Measurements from ENCODE around the gene SAFB. TPM values are rescaled to one million over a fixed set of nuclear protein-coding genes. Genes with fewer than 3 reads are reported as not detected.

Gene SAFB
- total and polyA plus RNA-seq, 8 donors: 63.7 to 206 (median 165) TPM

- TF ChIP-seq, protein P1, sequence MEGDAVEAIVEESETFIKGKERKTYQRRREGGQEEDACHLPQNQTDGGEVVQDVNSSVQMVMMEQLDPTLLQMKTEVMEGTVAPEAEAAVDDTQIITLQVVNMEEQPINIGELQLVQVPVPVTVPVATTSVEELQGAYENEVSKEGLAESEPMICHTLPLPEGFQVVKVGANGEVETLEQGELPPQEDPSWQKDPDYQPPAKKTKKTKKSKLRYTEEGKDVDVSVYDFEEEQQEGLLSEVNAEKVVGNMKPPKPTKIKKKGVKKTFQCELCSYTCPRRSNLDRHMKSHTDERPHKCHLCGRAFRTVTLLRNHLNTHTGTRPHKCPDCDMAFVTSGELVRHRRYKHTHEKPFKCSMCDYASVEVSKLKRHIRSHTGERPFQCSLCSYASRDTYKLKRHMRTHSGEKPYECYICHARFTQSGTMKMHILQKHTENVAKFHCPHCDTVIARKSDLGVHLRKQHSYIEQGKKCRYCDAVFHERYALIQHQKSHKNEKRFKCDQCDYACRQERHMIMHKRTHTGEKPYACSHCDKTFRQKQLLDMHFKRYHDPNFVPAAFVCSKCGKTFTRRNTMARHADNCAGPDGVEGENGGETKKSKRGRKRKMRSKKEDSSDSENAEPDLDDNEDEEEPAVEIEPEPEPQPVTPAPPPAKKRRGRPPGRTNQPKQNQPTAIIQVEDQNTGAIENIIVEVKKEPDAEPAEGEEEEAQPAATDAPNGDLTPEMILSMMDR (IDR thresholded peaks at IDR 0.05): no peak
- Histone ChIP-seq H3K27ac (no peak overlapping the region), H3K27me3 (no peaks in the 10 kb centered on the region), H3K4me3 (peak overlapping the region in 1 of 2 donors; percentile 99), H3K4me1 (peaks cover 42 to 79% of the 10 kb centered on the region in 2 donors), H3K36me3 (peaks cover 0 to 59% of the 10 kb centered on the region in 2 donors), H3K9me3 (no peaks in the 10 kb centered on the region)
- ATAC-seq (no peak), DNase-seq (no peak)
- intact Hi-C loops (cut with DNase I): no loop called here
Measured at GRCh38 chr19:5625641-5626040, 2.8 kb downstream of the SAFB start.

DNA sequence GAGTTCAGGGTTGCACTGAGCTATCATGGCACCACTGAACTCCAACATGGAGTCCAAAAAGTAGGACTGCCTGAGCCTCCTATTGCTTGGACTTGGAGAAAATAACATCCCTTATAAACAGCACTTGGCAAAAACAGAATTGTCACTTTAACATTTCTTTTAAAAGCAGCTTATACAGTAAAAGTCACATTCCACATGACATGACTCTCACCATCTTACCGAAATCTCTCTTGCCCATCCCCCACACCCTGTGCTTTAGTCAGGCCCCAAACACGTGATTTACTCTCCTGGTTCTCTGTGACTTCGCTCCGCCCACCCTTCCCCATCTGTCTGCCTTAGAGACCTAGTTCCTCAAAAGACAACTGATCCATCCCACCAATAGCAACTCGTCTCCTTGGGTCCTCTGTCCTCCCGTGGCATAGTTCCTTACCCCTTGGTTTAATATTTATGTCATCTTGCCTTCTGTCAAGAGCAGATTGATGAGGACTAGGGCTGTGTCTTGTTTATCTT, 4.6 kb downstream of the SAFB start:
- peaks cover 0 to 59% of the 10 kb centered on the region in 2 donors for H3K36me3 ChIP-seq
- ATAC-seq (peak; percentile 4), DNase-seq (peak in 2 of 4 donors; percentile 78 to 84)
- no peaks in the 10 kb centered on the region for H3K9me3 ChIP-seq
- TF ChIP-seq, protein P1 (IDR thresholded peaks at IDR 0.05): no peak
- intact Hi-C loops (cut with DNase I): no loop called here
- H3K27me3 ChIP-seq: no peaks in the 10 kb centered on the region
- H3K4me3 ChIP-seq: peak overlapping the region in 1 of 2 donors; percentile 2
- peak overlapping the region in 1 of 2 donors; percentile 64 for H3K27ac ChIP-seq
- H3K4me1 ChIP-seq: peaks cover 47 to 86% of the 10 kb centered on the region in 2 donors

DNA sequence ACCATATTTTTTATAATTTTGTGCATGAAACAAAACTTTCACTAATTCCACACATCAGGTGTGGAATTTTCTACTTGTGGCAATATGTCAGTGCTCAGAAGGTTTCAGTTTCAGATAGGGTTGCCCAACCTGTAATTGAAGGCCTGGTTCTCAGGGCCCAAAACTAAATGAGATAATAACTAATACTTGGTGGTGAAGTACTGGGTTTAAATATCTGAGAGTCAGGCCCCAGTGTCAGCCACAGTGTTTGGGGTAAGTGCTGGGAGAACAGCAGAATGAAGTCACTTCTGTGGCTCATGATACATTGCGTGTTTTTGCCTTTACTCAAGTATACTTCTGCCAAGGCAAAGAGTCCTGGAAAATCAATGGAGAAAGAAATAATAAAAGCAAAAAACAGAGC, 5.6 kb downstream of the SAFB start:
- H3K4me1 ChIP-seq: peaks cover 54 to 95% of the 10 kb centered on the region in 2 donors
- ATAC-seq (peak; percentile 7), DNase-seq (no peak)
- H3K4me3 ChIP-seq: no peak overlapping the region
- TF ChIP-seq, protein P1 (IDR thresholded peaks at IDR 0.05): no peak
- peak overlapping the region; percentile 0 to 64 for H3K27ac ChIP-seq
- H3K36me3 ChIP-seq: peaks cover 0 to 63% of the 10 kb centered on the region in 2 donors
- intact Hi-C loops (cut with DNase I): no loop called here
- no peaks in the 10 kb centered on the region for H3K9me3 ChIP-seq
- H3K27me3 ChIP-seq: no peaks in the 10 kb centered on the region

DNA sequence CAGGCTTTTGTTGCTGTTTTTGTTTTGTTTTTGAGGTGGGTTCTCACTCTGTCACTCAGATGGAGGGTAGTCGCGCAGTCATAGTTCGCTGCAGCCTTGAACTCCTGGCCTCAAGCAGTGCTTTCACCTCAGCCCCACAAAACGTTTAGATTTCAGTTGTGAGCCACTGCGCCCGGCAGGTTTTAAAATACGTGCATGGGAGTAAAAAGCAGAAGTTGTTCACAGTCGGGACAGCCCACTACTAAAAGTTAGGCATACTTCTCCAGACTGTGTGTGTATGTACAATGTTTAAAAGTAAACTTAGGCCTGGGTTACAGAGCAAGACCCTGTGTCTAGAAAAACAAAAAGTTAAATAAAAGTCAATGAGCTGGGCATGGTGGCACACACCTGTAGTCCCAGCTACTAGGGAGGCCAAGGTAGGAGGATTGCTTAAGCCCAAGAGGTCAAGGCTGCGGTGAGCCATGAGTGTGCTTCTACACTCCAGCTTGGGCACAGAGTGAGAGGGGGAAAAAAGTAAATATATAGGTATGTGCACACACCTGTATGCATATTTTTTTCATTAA, 6.1 kb downstream of the SAFB start:
- peak overlapping the region; percentile 0 to 64 for H3K27ac ChIP-seq
- ATAC-seq: peak; percentile 12
- no peaks in the 10 kb centered on the region for H3K27me3 ChIP-seq
- intact Hi-C loops (cut with DNase I): no loop called here
- H3K9me3 ChIP-seq: no peaks in the 10 kb centered on the region
- peaks cover 54 to 95% of the 10 kb centered on the region in 2 donors for H3K4me1 ChIP-seq
- H3K4me3 ChIP-seq: no peak overlapping the region
- H3K36me3 ChIP-seq: peaks cover 0 to 63% of the 10 kb centered on the region in 2 donors
- DNase-seq: no peak
- TF ChIP-seq, protein P1 (IDR thresholded peaks at IDR 0.05): no peak

DNA sequence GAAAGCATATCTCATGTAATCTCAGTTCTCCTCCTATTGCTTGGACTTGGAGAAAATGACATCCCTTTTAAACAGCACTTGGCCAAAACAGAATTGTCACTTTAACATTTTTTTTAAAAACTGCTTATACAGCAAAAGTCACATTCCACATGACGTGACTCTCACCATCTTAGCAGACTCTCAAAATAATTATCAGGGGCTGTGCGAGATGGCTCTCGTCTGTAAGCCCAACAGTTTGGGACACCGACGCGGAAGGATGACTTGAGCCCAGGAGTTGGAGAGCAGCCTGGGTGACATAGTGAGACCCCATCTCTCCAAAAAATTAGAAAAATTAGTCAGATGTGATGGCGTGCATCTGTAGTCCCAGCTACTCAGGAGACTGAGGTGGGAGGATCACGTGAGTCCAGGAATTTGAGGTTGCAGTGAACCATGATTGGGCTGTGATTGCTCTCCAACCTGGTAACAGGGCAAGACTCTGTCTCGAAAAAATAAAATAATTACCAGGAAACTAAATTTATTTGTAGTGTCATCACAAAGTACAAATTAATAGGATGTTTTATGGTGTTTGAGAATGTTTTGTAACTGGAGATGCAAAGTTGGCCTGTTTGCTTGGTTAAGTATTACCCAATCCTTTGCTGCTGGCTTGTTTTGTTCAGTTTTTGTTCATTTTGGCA, 8.8 kb downstream of the SAFB start:
- Histone ChIP-seq H3K4me1 (peaks cover 34 to 91% of the 10 kb centered on the region in 2 donors), H3K4me3 (no peak overlapping the region), H3K36me3 (peaks cover 0 to 47% of the 10 kb centered on the region in 2 donors), H3K27ac (peak overlapping the region in 1 of 2 donors; percentile 49), H3K9me3 (no peaks in the 10 kb centered on the region), H3K27me3 (no peaks in the 10 kb centered on the region)
- DNase-seq (peak in 2 of 4 donors; percentile 24 to 43), ATAC-seq (no peak)
- TF ChIP-seq, protein P1 (IDR thresholded peaks at IDR 0.05): no peak
- intact Hi-C loops (cut with DNase I): no loop called here
